Activated CD4-positive, alpha-beta T cell treated with anti-CD3 and anti-CD28 coated beads, Interleukin-2, amount 50 U/mL, for 48 hours (primary cell): Measurements from ENCODE around the gene MRPL30.
"Not testable (repeated sequence)": the region's sequence is repeated elsewhere in the genome, so short reads cannot be mapped to it uniquely, and the experiment has no call there.

ENCODE experiments used
- DNase-seq, 2 experiments: peaks; one replicate each; pipeline ENCODE4 v3.0.0-alpha.2; 2020

The MRPL30 gene

DNA sequence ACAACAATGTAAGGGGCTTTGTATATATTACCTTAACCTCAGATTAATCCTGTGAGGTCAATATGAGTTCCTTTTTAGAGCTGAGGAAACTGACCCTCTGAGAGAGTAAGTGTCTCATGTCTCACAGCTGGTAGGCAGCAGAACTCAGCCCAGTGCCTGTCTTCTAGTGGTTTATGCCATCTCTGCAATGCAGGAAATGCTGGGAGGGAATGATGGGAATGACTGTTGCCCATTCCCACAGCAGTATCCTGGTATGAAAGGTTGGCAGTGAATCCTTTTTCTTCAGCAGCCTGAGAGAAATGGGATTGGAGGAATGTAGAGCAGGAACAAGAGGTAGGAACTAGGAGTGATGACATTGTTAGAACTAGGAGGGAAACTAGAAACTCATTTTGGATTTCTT, 6.0 kb downstream of the MRPL30 start:
- no peak for DNase-seq

DNA sequence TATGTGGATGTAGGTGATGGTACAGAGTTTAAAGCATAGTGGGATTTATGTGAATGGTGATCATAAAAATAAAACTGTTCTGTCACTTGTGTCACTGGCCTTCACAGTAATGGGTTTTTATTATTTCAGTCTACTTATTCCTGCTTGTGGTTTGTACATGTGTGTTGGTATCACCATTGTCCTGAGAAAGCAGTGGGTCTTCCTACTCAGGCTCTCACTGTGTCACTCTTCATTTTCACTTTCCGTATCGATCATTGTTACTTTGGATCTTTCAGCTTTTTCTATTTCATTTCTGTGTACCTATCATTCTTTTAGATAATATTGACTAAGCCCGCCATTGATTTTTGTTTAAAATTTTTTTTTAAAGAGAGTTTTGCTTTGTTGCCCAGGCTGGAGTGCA, 7.4 kb downstream of the MRPL30 start:
- DNase-seq: no peak

DNA sequence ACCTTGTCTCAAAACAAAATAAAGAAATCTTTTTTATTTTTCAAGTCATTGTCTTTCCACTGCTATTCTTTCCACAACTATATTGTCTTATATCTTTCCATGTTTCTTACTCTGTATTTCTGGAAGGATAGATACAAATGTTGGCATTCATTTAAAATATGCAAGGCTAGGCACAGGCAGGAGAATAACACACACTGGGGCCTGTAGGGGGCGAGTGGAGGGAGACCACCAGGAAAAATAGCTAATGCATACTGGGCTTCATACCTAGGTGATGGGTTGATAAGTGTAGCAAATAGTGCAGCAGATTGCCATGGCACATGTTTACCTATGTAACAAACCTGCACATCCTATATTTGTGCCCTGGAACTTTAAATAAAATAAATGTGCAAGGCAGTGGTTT, 9.6 kb downstream of the MRPL30 start:
- DNase-seq: no peak

DNA sequence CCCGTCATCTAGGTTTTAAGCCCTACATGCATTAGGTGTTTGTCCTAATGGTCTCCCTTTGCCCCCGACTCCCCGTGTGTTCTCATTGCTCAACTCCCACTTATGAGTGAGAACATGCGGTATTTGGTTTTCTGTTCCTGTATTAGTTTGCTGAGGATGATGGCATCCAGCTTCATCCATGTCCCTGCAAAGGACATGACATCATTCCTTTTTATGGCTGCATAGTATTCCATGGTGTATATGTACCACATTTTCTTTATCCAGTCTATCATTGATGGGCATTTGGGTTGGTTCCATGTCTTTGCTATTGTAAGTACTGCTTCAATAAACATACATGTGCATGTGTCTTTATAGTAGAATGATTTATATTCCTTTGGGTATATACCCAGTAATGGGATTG, 11.4 kb downstream of the MRPL30 start:
- DNase-seq: not testable (repeated sequence)

DNA sequence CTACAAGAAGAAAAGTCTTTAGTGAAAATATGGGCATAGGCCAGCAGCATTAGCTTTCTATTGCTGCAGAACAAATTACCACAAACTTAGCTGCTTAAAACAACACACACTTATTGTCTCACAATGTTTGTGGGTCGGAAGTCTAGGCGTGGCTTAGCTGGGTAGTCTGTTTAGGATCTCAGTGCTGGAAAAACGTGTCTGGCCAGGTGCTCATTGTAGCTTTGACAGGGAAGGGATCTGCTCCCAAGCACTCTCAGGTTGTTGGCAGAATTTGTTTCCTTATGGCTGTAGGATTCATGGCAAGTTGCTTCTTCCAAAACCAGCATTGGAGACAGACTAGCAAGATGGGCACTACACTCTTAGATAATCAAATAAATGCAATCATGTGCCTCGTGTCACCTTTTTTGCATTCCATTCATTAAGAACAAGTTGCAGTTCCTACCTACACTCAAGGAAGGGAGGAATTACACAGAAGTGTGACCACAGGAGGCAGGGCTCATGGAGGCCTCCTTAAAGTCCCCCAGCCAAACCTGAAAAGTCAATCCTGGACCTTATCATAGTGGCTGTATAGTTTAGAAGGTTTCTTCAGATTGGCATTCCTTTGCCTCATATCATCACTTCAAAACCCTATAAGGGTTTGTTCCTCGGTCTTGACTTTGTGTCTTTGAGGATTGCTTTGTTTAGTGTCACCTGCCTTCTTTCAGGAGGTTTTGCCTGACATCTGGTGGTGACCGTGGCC, 17.3 kb downstream of the MRPL30 start:
- DNase-seq: no peak

- DNase-seq: no peak
Measured at GRCh38 chr2:99200076-99200800, 19.3 kb downstream of the MRPL30 start.

GRCh38 chr2:99201959-99202678, 21.1 kb downstream of the MRPL30 start:
- DNase-seq: no peak

GRCh38 chr2:99205491-99205890, 24.5 kb downstream of the MRPL30 start:
- no peak for DNase-seq

DNA sequence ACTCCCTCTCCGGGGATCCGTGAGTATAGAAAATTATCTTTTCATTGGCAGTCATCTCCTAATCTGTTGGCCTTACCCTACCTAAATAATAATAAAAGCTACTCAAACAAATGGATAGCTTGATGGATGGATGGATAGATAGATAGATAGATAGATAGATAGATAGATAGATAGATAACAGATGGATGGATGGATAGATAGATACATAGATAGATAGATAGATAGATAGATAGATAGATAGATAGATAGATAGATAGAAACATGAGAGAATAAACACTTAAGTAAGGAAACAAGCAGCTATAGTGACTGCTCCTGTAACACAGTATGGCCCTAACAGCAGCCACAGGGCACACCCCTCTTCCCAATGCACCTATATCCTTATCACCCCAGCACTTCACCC, 35.1 kb downstream of the MRPL30 start:
- DNase-seq: no peak

GRCh38 chr2:99217929-99218501, 37.0 kb downstream of the MRPL30 start:
- DNase-seq: no peak

- not testable (repeated sequence) for DNase-seq
Measured at GRCh38 chr2:99233177-99233576, 52.2 kb downstream of the MRPL30 start.

GRCh38 chr2:99238599-99238998, 57.6 kb downstream of the MRPL30 start:
- DNase-seq: no peak

GRCh38 chr2:99240431-99240830, 59.4 kb downstream of the MRPL30 start:
- no peak for DNase-seq

DNA sequence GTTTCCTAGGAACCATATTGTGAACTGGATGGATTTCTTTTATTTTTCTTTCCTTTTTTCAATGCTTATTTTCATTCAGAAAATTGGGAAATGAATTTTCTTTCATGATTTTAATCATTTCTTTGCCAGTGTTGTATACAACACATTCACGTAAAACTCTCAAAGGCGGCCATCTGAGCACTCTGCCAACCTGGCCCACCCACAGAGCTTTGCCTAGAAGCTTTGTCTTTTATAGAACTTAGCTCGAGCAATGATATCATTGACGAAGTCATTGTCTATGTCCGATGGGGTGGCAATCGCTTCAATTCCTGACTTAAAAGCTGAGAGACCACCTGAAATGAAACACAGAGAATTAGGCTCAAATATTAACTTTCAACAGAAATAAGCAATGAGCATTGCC, 61.2 kb downstream of the MRPL30 start:
- DNase-seq: no peak
